ENCODE measurements around the gene HHAT.

The HHAT gene

DNA sequence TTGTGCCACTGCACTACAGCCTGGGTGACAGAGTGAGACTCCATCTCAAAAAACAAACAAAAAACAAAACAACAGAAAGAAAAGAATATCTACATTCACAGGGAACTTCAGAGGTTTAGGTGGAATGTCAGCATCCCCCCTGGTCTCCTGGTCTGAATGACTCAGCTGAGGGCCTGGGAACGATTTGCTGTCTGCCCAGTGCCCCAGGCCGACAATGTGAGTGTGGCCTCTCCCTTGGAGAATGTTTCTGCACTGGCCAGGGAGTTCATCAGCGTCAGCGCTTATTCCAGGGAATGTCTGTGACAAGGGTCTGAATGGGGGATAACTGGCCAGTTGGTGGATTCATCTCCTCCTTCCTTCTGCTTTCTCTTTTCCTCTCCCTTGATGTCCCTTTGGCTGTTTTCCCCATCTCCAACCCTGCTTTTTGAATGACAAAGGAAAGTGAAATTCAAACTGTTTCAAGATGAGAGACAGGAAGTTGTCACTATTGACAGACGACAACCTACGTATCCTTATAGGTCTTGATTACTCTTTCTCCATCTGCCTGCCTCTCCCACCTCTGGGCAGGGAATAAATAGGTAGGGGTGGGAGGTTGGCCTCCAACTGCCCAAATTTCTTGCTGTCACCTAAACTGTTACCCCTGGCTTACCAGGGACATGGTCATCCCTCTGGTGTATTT, 213.1 kb downstream of the HHAT start:
- no peak for DNase-seq

DNA sequence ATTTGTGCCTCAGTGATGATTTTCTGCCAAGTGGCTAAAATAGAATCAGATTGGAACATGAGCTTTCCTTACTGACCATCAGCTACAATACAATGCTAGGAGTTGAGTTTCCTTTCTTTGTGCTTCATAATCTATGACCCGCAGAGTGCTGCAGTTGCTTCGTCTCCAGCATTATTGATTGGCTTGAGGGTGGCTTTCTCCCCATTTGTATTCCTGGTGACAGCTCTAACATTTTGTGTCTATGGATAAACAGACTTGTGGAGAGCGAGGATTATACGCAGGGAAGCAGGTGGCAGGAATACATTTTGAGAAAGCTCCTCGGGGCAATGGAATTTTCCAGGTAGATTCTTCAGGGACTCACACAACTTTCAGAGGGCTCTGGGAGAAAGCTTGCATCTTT, 223.2 kb downstream of the HHAT start:
- no peak for DNase-seq
- no peak for TF ChIP-seq GATA1 (IDR thresholded peaks at IDR 0.05; ENCODE audit: low read depth, low read length)
- TF ChIP-seq POLR2A (IDR thresholded peaks at IDR 0.05; ENCODE audit: low read length): no peak

More for the DNA sequence above, 213.1 kb downstream of the HHAT start:
- TF ChIP-seq POLR2A (IDR thresholded peaks at IDR 0.05; ENCODE audit: low read length) (no peak), GATA1 (IDR thresholded peaks at IDR 0.05; ENCODE audit: low read depth, low read length) (no peak)

DNA sequence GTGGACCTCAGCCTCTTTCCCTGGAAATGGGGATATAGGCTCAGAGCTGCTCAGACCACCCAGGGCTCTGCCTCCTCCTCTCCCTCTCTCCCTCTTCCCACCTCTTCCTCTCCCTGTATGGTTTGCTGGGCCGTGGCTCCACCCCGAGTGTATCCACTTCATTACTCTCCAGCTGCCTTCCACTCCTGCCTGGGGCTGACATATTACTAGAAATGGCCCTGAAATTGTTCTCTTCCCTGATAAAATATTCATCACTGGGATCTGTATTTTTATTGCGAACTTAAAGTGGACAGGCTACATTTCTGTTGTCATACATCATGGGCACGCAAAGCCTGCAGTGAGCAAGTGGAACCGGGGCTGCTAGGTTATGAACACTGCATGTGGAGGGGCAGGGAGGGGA, 225.0 kb downstream of the HHAT start:
- DNase-seq: no peak
- no peak for TF ChIP-seq POLR2A (IDR thresholded peaks at IDR 0.05; ENCODE audit: low read length)
- no peak for TF ChIP-seq GATA1 (IDR thresholded peaks at IDR 0.05; ENCODE audit: low read depth, low read length)

DNA sequence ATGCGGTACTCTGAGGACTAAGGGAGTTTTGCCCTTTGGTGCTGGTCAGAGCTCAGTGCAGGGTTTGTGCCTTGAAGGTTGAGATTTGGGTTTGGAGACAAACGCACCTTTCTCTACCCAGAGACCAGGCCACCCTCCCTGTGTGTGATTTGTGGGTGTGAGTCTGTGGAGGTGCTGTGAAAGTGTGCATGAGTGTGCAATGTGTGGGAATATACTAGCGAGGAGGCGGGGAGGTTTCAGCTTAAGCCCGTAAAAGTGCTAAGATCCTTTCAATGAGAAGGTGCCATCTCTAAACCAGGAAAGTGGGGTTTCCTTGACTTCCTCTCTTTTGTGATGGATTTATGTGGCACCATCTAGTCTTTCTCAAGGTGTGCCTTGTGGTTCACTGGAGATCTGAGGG, 225.7 kb downstream of the HHAT start:
- no peak for TF ChIP-seq POLR2A (IDR thresholded peaks at IDR 0.05; ENCODE audit: low read length)
- no peak for TF ChIP-seq GATA1 (IDR thresholded peaks at IDR 0.05; ENCODE audit: low read depth, low read length)

DNA sequence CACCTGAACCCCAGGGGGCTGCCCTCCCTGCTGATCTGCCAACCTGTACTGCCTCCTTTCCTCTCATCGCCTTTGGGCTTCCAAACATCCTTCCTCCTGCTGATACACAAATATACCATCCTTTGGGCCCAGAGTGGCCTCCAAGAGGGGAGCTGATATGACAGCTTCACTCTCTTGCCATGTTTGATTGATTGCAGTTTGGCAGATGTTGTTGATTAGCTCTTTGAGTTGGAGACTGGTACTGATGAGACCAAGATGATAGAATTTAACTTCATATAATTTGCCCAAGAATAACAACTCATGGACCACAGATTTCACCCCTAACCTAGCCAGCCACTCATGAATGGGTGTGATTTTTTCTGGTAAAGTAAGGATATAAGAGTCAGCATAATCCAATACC, 227.8 kb downstream of the HHAT start:
- no peak for DNase-seq
- TF ChIP-seq POLR2A (IDR thresholded peaks at IDR 0.05; ENCODE audit: low read length) (no peak), GATA1 (IDR thresholded peaks at IDR 0.05; ENCODE audit: low read depth, low read length) (no peak)

More for the DNA sequence above, 225.7 kb downstream of the HHAT start:
- DNase-seq: no peak

DNA sequence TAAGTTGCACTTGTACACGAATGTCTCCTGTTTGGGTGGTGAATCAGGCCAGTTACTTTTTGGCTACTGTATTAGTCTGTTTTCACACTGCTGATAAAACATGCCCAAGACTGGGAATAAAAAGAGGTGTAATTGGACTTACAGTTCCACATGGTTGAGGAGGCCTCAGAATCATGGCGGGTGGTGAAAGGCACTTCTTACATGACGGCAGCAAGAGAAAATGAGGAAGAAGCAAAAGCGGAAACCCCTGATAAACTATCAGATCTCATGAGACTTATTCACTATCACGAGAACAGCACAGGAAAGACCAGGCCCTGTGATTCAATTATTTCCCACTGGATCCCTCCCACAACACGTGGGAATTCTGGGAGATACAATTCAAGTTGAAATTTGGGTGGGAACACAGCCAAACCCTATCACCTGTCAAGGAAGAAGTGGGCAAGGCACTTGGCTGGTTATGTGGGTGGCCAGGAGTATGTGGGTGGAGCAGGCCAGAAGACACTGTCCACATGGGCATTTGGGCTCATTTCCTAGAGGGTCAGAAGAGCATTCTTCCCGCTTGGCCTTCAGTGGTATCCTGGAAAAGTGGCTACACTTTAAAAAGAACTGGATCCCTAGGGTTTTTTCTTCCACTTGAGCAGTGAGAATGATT, 228.8 kb downstream of the HHAT start:
- TF ChIP-seq POLR2A (IDR thresholded peaks at IDR 0.05; ENCODE audit: low read length) (no peak), GATA1 (IDR thresholded peaks at IDR 0.05; ENCODE audit: low read depth, low read length) (no peak)
- DNase-seq: no peak

DNA sequence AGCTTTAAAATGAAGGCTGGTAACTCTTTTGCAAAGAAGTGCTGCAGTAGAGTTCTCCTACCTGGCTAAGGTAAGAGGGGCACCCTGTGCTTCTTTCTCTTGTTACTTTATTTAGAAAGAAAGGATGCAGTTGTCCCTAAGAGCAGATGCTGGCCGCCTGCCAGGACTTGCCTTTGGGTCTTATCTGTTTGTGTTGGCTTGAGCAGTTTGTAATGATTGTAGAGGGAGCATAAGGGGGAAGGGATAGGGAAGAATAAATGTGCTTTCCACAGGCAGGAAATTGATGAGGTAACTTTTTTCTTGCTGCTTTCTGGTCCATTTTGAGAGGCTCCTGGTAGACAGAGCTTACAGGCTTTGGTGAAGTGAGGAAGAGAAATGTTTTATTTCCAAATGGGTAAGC, 229.6 kb downstream of the HHAT start:
- DNase-seq: peak; percentile 71 to 81

DNA sequence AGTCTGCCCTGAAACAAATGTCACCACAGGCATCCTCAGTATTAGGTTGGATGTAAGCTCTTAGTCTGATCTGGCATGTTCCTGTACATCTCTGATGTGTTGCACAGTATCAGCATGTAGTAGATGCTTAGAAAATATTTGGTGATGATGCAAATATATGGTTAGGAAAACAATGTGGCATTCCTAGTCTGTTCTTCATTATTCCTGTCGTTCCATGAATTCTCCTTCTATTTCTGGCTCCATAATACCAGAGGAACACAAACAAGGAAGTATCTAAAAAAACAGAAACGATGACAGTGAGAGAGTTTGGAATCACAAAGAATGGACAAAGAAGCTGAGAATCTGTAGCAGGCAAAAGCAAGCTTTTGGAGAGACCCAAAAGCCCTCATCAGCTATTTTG, 236.6 kb downstream of the HHAT start:
- TF ChIP-seq POLR2A (IDR thresholded peaks at IDR 0.05; ENCODE audit: low read length) (no peak), GATA1 (IDR thresholded peaks at IDR 0.05; ENCODE audit: low read depth, low read length) (no peak)
- DNase-seq: no peak

More for the DNA sequence above, 229.6 kb downstream of the HHAT start:
- no peak for TF ChIP-seq POLR2A (IDR thresholded peaks at IDR 0.05; ENCODE audit: low read length)
- no peak for TF ChIP-seq GATA1 (IDR thresholded peaks at IDR 0.05; ENCODE audit: low read depth, low read length)

DNA sequence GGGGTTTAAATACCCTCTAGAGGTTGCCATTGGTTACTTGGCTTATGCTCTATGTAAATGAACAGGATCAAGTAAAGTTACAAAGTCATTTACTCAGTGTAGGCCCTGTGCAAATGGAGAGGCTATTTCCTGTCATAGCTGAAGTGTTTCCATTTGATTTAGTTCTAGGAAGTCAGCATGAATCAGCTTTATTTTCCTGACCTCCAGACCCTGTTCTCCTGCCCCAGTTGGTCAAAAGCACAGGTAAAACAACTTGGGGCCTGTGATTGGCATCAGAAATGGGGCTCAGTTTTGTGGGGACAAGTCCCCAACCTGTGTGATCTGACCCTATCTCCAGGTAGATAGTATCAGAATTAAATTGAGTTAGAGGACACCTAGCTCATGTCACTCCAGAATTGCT, 239.9 kb downstream of the HHAT start:
- DNase-seq: no peak
- TF ChIP-seq POLR2A (IDR thresholded peaks at IDR 0.05; ENCODE audit: low read length) (no peak), GATA1 (IDR thresholded peaks at IDR 0.05; ENCODE audit: low read depth, low read length) (no peak)

DNA sequence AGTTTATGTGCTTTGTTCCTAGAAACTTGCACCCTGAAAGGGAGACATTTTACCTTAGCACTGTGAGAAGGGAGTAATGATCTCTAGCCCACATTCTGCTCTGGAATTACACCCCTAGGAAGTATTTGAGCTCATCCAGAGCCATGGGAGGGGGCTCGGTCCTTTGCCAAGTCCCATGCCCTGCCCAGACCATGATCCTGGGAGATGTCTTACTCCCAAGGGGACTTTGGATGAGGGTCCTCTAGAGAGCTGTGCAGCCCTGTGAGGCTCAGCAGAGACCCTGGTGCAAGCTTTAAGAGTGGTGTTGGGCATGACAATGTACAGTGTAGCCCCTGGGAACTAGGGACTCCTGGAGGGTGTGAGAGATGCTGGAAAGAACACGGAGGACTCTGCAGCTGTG, 241.4 kb downstream of the HHAT start:
- TF ChIP-seq POLR2A (IDR thresholded peaks at IDR 0.05; ENCODE audit: low read length) (no peak), GATA1 (IDR thresholded peaks at IDR 0.05; ENCODE audit: low read depth, low read length) (no peak)
- DNase-seq: no peak

DNA sequence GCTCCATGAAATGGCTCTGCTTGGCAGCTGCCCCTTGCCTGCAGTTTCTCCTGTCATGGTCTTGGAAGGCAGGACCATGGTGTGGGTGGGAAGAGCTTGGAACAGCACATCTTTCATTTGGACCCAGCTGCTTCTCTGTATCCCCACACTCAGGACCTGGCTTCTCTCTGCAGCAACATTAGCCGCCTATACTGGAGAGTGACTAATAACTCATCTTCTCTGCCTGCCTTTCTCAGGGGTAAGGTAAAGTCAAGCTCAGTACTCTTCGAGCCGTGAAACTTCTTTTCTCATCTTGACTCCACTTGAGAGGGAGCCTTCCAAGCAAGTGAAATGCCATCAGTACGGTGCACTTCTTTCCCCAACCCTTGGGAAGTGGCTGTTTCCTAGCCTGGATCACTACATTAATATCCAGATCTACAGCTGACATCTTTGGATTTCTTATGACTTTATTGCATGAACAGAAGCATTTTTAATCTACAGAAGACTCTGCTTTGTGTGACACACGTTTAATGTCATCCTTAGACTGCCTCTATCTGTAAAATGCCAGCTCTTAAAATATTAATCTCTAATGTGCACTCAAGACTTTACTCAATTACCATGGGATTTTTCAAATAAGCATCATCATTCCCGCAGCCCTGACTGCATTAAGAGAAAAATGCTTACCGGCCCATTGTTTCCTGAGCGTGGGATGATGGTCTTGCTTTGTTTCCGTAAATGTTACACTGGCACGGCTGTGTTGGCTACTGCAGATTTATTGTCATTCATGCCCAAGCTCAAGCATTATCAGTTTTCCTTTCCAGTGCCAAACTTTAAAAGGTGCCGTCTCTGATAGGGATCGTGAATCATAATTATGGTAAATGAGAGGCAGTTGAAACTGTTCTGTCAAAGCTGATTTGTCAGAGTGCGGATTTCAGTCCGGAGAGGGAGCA, 242.9 kb downstream of the HHAT start:
- no peak for DNase-seq
- no peak for TF ChIP-seq POLR2A (IDR thresholded peaks at IDR 0.05; ENCODE audit: low read length)
- no peak for TF ChIP-seq GATA1 (IDR thresholded peaks at IDR 0.05; ENCODE audit: low read depth, low read length)

DNA sequence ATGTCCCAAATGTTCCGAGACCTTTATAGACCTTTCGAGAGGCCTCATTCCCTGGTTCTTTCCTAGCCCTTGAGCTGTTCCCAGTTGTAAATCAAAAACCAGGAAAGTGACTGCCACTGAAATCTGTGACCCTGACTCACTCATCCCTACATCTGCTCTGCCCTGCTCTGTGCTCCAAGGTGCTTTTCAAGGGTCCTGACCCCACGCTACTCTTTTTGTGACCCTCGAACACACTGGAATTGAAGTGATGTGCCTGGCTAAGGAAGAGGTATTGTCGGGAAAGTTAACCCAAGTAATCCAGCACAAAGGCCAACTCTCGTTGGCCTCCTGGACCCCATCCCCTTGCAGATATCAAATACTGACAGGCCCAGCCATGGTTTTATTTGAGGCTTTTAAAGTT, 244.4 kb downstream of the HHAT start:
- TF ChIP-seq POLR2A (IDR thresholded peaks at IDR 0.05; ENCODE audit: low read length) (no peak), GATA1 (IDR thresholded peaks at IDR 0.05; ENCODE audit: low read depth, low read length) (no peak)
- no peak for DNase-seq

DNA sequence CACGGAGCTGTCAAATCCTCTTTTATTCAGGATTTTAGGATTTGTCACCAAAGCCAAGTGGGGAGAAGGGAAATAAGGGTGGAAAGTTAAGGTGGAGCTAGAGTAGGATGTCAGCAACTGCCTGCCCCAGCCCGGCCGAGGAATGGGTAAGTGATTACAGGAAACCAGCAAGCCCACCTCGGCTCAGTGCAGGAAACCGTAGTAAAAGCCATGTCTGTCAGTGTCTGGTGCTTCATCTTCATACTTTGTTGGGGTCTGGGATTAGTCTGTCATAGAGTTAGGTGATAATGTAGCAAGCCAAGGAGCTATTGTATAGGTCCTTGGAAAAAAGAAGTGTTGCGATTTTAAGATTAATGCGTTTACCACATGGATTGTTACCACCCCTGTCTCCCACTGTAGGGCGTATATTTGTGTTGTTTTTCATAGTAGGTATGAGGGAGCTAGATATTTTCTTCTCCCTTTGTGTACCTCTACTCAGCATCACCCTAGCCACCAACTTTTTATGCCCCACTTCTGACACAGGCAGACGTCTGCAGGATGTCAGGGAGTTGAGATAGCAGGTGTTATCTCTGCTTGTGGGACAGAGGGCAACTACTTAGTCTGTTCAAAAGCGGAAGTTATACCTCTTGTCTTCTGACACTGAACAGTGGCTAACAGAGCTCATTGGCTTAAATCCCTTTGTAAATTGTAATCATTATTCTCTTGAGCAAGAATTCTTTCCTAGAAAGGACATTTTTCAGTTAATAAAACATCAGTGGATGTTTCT, 253.7 kb downstream of the HHAT start:
- no peak for TF ChIP-seq POLR2A (IDR thresholded peaks at IDR 0.05; ENCODE audit: low read length)
- TF ChIP-seq GATA1 (IDR thresholded peaks at IDR 0.05; ENCODE audit: low read depth, low read length): no peak
- no peak for DNase-seq
